Measurements from ENCODE around the gene MGAT4B. TPM values are rescaled to one million over a fixed set of nuclear protein-coding genes. Genes with fewer than 3 reads are reported as not detected.

Gene MGAT4B
- total RNA-seq, 1 experiment from 2014 or later = 148 TPM

GRCh38 chr5:179795863-179796833, 10.5 kb downstream of the MGAT4B start:
- CTCF ChIA-PET = interaction anchor here (0.6 to 1.0 kb wide), 7 partner anchors 10 to 563 kb away, joined by 3 to 6 read pairs (median 3); partner anchors contain the start of gene MAML1
- TF ChIP-seq YY1 (IDR thresholded peaks at IDR 0.05; ENCODE audit: extremely low read depth, insufficient replicate concordance, low read depth, low read length) = peak; percentile 29
- no peak for TF ChIP-seq CEBPB (IDR thresholded peaks at IDR 0.05; ENCODE audit: low read depth)
- peak; percentile 96 for TF ChIP-seq ZFX (IDR thresholded peaks at IDR 0.05)
- TF ChIP-seq EGR1 (IDR thresholded peaks at IDR 0.05; ENCODE audit: low read depth) = no peak
- TF ChIP-seq ATF3 (IDR thresholded peaks at IDR 0.05) = no peak
- TF ChIP-seq POLR2AphosphoS5 (IDR thresholded peaks at IDR 0.05; ENCODE audit: low read depth, low read length) = peak; percentile 85
- TF ChIP-seq TCF7L2 (IDR thresholded peaks at IDR 0.05; ENCODE audit: borderline replicate concordance, extremely low read depth, insufficient read depth, insufficient read length) = no peak
- TF ChIP-seq POLR2A (IDR thresholded peaks at IDR 0.05; ENCODE audit: borderline replicate concordance, extremely low read depth, insufficient read depth, insufficient read length) = peak; percentile 76
- no peak for TF ChIP-seq REST (IDR thresholded peaks at IDR 0.05; ENCODE audit: low read depth)
- TF ChIP-seq JUND (IDR thresholded peaks at IDR 0.05) = no peak
- peak in 2 of 3 experiments; percentile 51 to 53; a peak in 4 of 6 replicates for TF ChIP-seq CTCF (IDR thresholded peaks at IDR 0.05 in 2 of 3, conservative IDR thresholded peaks at IDR 0.05 in 1 of 3; ENCODE audit: borderline replicate concordance in 1 of 3, insufficient read depth in 1 of 3, low read depth in 2 of 3, low read length in 2 of 3)
- no peak for TF ChIP-seq EZH2phosphoT487 (IDR thresholded peaks at IDR 0.05; ENCODE audit: borderline replicate concordance)
- TF ChIP-seq MAX (IDR thresholded peaks at IDR 0.05) = no peak
- Histone ChIP-seq H2AFZ (ENCODE audit: low read depth, low read length, poor library complexity, severe bottlenecking) (no peak overlapping the region), H4K20me1 (ENCODE audit: insufficient read depth) (no peaks in the 10 kb centered on the region), H3K4me3 (replicated peaks in 1 of 2; ENCODE audit: low read depth in 1 of 2, low read length in 2 of 2) (peak overlapping the region; percentile 65 to 84), H3K9me3 (ENCODE audit: control insufficient read depth in 1 of 2, insufficient read depth in 1 of 2, low read depth in 1 of 2, low read length in 2 of 2) (no peaks in the 10 kb centered on the region), H3K36me3 (ENCODE audit: control insufficient read depth in 1 of 2, insufficient read depth in 2 of 2, low read length in 2 of 2) (peaks cover 5 to 20% of the 10 kb centered on the region in 2 experiments; a peak in 1 of 4 replicates), H3K79me2 (ENCODE audit: insufficient read depth, low read length) (peaks cover 11% of the 10 kb centered on the region; the same call in 1 of the 2 replicates), H3K9me2 (ENCODE audit: insufficient read depth) (no peaks in the 10 kb centered on the region), H3K27ac (ENCODE audit: low read depth, low read length) (peak overlapping the region; percentile 99), H3K4me1 (ENCODE audit: control insufficient read depth in 1 of 2, insufficient read depth in 2 of 2, low read length in 2 of 2) (peaks cover 9 to 22% of the 10 kb centered on the region in 2 experiments; a peak in 3 of 4 replicates), H3K27me3 (ENCODE audit: insufficient read depth, low read length) (no peaks in the 10 kb centered on the region), H3K4me2 (ENCODE audit: low read length) (peak overlapping the region; percentile 99), H3K9ac (ENCODE audit: low read length) (peak overlapping the region; percentile 88)
- TSS peak; percentile 54 for BruUV-seq (replicated peaks)
- POLR2A ChIA-PET = interaction anchor here (0.6 to 2.9 kb wide), 4 partner anchors 11 to 172 kb away, joined by 3 to 8 read pairs (median 5); partner anchors contain the start of genes HNRNPH1, MGAT4B and SQSTM1
- intact Hi-C loops (cut with micrococcal nuclease) = loop anchor here (2.0 kb wide), 2 partner anchors 33 to 63 kb away; partner anchors contain the start of gene MAML1
- DNase-seq (ENCODE audit: low read depth, low spot score) (no peak), ATAC-seq (peak; percentile 78)
- RAD21 ChIA-PET (ENCODE audit: low non-redundant PET in 1 of 2, low total read pairs in 2 of 2, uncharacterized antibody in 2 of 2, unreplicated experiment in 2 of 2) = interaction anchor here in 1 of 2 experiments (0.6 to 0.7 kb wide), 2 partner anchors 18 to 160 kb away, joined by 3 to 4 read pairs; no protein-coding TSS in a partner anchor

Data from HCT116 (cell line).